A549 (cell line): ENCODE results near the gene ESRRB. TPM values are rescaled to one million over a fixed set of nuclear protein-coding genes. Genes with fewer than 3 reads are reported as not detected.

Experiments used
- ATAC-seq, 2 experiments: fragments of 200-7000 bp in 1 of 2; fragments of >200 bp in 1 of 2; cut with Nextera tagmentation in 1 of 2; cut with Tn5 transposase in 1 of 2; 3 replicates each; pipeline versions ENCODE4 v1.8.0 to v1.9.1; 2018 to 2020; ENCODE audit warnings: mild to moderate bottlenecking in 1 of 2, moderate library complexity in 1 of 2
- CTCF ChIA-PET: fragments of 300-600 bp; sonication (Branson Sonifier 250); formaldehyde crosslinking; extraction: SDS; loops from one replicate; lab custom pipeline; 2021; ENCODE audit warnings: antibody characterized with exemption, inconsistent platforms; lab: Yijun Ruan, JAX
- POLR2A ChIA-PET: fragments of 350-600 bp; formaldehyde crosslinking; extraction: SDS; loops from one replicate; lab custom pipeline; 2021; ENCODE audit warnings: antibody characterized with exemption, inconsistent platforms; lab: Yijun Ruan, JAX
- DNase-seq, 2 experiments: peaks; one replicate each; pipeline versions ENCODE4 v3.0.0 to v3.0.0-alpha.2; 2011 to 2016; ENCODE audit warnings: low read depth in 1 of 2, low spot score in 1 of 2
- FAIRE-seq: peaks from 2 replicates; lab custom pipeline; 2011; peaks lifted over from hg19 to GRCh38; lab: Jason Lieb, UNC
- H3K27ac ChIP-seq, 2 experiments: fragments of >200 bp; sonication (Bioruptor Twin); formaldehyde crosslinking; 3 replicates each; pipeline ENCODE4 v1.5.1; 2016 to 2017
- H3K4me1 ChIP-seq: fragments of >200 bp; sonication (Bioruptor Twin); formaldehyde crosslinking; 3 replicates; pipeline ENCODE4 v1.6.1; 2016
- H3K4me2 ChIP-seq: fragments of >200 bp; sonication (Bioruptor Twin); formaldehyde crosslinking; 3 replicates; pipeline ENCODE4 v1.6.1; 2016
- H3K4me3 ChIP-seq: fragments of >200 bp; sonication (Bioruptor Twin); formaldehyde crosslinking; 3 replicates; pipeline ENCODE4 v1.5.1; 2016
- H3K9me3 ChIP-seq: fragments of >200 bp; sonication (Bioruptor Twin); formaldehyde crosslinking; 3 replicates; pipeline ENCODE4 v1.6.1; 2016
- ATOH8 ChIP-seq: fragments of 250-450 bp; sonication (Bioruptor Pico); IDR thresholded peaks from 2 replicates; pipeline ENCODE4 v1.5.0; 2020; ENCODE audit warnings: low read depth, mild to moderate bottlenecking, moderate library complexity
- BHLHE40 ChIP-seq: IDR thresholded peaks from 2 replicates; pipeline ENCODE4 v1.6.1; 2012; ENCODE audit warnings: low read depth, low read length, inconsistent platforms
- CEBPB ChIP-seq, 2 experiments: fragments of >200 bp in 1 of 2; sonication (Bioruptor Twin) in 1 of 2; formaldehyde crosslinking in 1 of 2; IDR thresholded peaks; 2 replicates each; pipeline ENCODE4 v1.6.1; 2012 to 2016
- EHMT2 ChIP-seq: fragments of 200-600 bp; sonication (generic); IDR thresholded peaks from 2 replicates; pipeline ENCODE4 v1.6.1; 2016; ENCODE audit warnings: antibody characterized with exemption, low read depth, mild to moderate bottlenecking, moderate library complexity
- ELK1 ChIP-seq: fragments of 150-350 bp; IDR thresholded peaks from 2 replicates; pipeline ENCODE4 v1.6.1; 2014; ENCODE audit warnings: low read depth, mild to moderate bottlenecking, low read length
- EP300 ChIP-seq, 2 experiments: fragments of >200 bp; sonication (Bioruptor Twin); formaldehyde crosslinking; IDR thresholded peaks; 2 replicates in 1 of 2; 3 replicates in 1 of 2; pipeline ENCODE4 v1.6.1; 2016 to 2017
- FOXS1 ChIP-seq: fragments of 250-450 bp; sonication (Bioruptor Pico); IDR thresholded peaks from 2 replicates; pipeline ENCODE4 v1.5.0; 2020; ENCODE audit warnings: mild to moderate bottlenecking, moderate library complexity
- HDAC2 ChIP-seq: fragments of 200-600 bp; sonication (generic); IDR thresholded peaks from 2 replicates; pipeline ENCODE4 v1.6.1; 2016
- HEYL ChIP-seq: fragments of 250-450 bp; sonication (Bioruptor Pico); IDR thresholded peaks from 2 replicates; pipeline ENCODE4 v1.8.0; 2021; ENCODE audit warnings: mild to moderate bottlenecking, moderate library complexity
- HOXB13 ChIP-seq: fragments of 250-450 bp; sonication (Bioruptor Pico); IDR thresholded peaks from 2 replicates; pipeline ENCODE4 v1.5.0; 2020; ENCODE audit warnings: low read depth, mild to moderate bottlenecking, moderate library complexity
- JUNB ChIP-seq: fragments of >200 bp; sonication (Bioruptor Twin); formaldehyde crosslinking; IDR thresholded peaks from 2 replicates; pipeline ENCODE4 v1.6.1; 2016
- KDM5A ChIP-seq: fragments of 200-600 bp; sonication (generic); IDR thresholded peaks from 2 replicates; pipeline ENCODE4 v1.6.1; 2016; ENCODE audit warnings: antibody characterized with exemption, mild to moderate bottlenecking
- POLR2A ChIP-seq: IDR thresholded peaks from 2 replicates; pipeline ENCODE4 v1.6.1; 2012; ENCODE audit warnings: mild to moderate bottlenecking, low read length
- RARB ChIP-seq: fragments of 250-450 bp; sonication (Bioruptor Pico); IDR thresholded peaks from 2 replicates; pipeline ENCODE4 v1.8.0; 2021; ENCODE audit warnings: mild to moderate bottlenecking, moderate library complexity
- RCOR1 ChIP-seq: fragments of 150-350 bp; IDR thresholded peaks from 2 replicates; pipeline ENCODE4 v1.6.1; 2014; ENCODE audit warnings: antibody characterized with exemption, low read length, low read depth
- RNF2 ChIP-seq: fragments of 200-600 bp; sonication (generic); IDR thresholded peaks from 2 replicates; pipeline ENCODE4 v1.6.1; 2016; ENCODE audit warnings: low read depth, mild to moderate bottlenecking, antibody characterized with exemption, moderate library complexity, borderline replicate concordance
- SMC3 ChIP-seq: fragments of >200 bp; sonication (Bioruptor Twin); formaldehyde crosslinking; IDR thresholded peaks from 3 replicates; pipeline ENCODE4 v1.6.1; 2018; ENCODE audit warnings: inconsistent platforms
- ZC3H11A ChIP-seq: fragments of 450-650 bp; IDR thresholded peaks from 2 replicates; pipeline ENCODE4 v1.6.1; 2014; ENCODE audit warnings: antibody characterized with exemption, mild to moderate bottlenecking
- ZSCAN20 ChIP-seq: fragments of 250-450 bp; sonication (Bioruptor Pico); IDR thresholded peaks from 2 replicates; pipeline ENCODE4 v1.8.0; 2022; ENCODE audit warnings: mild to moderate bottlenecking, moderate library complexity
- WGBS: methylation state at CpG from one replicate; pipeline ENCODE4 v1.1.6; 2017; ENCODE audit errors: missing lambda C conversion rate; 5-methylcytosine and 5-hydroxymethylcytosine counted together
- polyA plus RNA-seq, 4 experiments: library from polyadenylated mRNA; depleted of rRNA in 3 of 4; stranded (reverse); fragments of >200 nt; fragmentation: RNase III in 1 of 4; extraction: RNeasy Plus Mini Kit Qiagen cat#74134 plus additional on column Dnase treatment in 1 of 4; gene quantifications; 2 replicates in 3 of 4; 3 replicates in 1 of 4; pipeline ENCODE4 v1.2.3, GENCODE V29; 2011 to 2017

The ESRRB gene
- polyA plus RNA-seq, 2 of the 4 experiments (the other 2 are of a cell fraction) = 0.15 to 0.19 TPM

- Histone ChIP-seq H3K27ac (no peak overlapping the region), H3K9me3 (no peaks in the 10 kb centered on the region), H3K4me3 (no peak overlapping the region), H3K4me1 (no peaks in the 10 kb centered on the region)
- FAIRE-seq (no peak), DNase-seq (no peak), ATAC-seq (no peak; a peak in 2 of 6 replicates)
- ChIA-PET CTCF (interaction anchor here (1.1 to 1.5 kb wide), 4 partner anchors 10 to 17 kb away, joined by 3 to 6 read pairs (median 4); no protein-coding TSS in a partner anchor), POLR2A (no interaction called here)
- WGBS = 41% methylated on average over 5 of the region's 5 CpGs
- TF ChIP-seq RNF2 = no peak
- TF ChIP-seq ATOH8 (CRISPR knock-in tag) = no peak
- TF ChIP-seq HEYL (CRISPR knock-in tag) = no peak
- TF ChIP-seq SMC3 = no peak
- no peak for TF ChIP-seq FOXS1 (CRISPR knock-in tag)
- no peak for TF ChIP-seq BHLHE40
- TF ChIP-seq HOXB13 (CRISPR knock-in tag) = no peak
- no peak for TF ChIP-seq HDAC2
- TF ChIP-seq EHMT2 = no peak
- TF ChIP-seq, all 56 proteins: peak for 0
- H3K4me2 ChIP-seq = no peak overlapping the region
Observed at GRCh38 chr14:76472199-76472723, 96.3 kb downstream of the ESRRB start.

- Histone ChIP-seq H3K4me3 (no peak overlapping the region), H3K4me1 (no peaks in the 10 kb centered on the region), H3K9me3 (no peaks in the 10 kb centered on the region), H3K27ac (no peak overlapping the region), H3K4me2 (no peak overlapping the region)
- DNase-seq (no peak), FAIRE-seq (no peak), ATAC-seq (peak in 1 of 2 experiments; percentile 63; a peak in 3 of 6 replicates)
- ChIA-PET POLR2A (no interaction called here), CTCF (interaction anchor here (1.5 to 2.0 kb wide), 2 partner anchors 11 to 16 kb away, joined by 4 to 7 read pairs; no protein-coding TSS in a partner anchor)
- no peak for TF ChIP-seq EHMT2
- TF ChIP-seq RCOR1 = no peak
- no peak for TF ChIP-seq RARB (CRISPR knock-in tag)
- TF ChIP-seq CEBPB (IDR thresholded peaks at IDR 0.05) = no peak
- TF ChIP-seq ATOH8 (CRISPR knock-in tag) = no peak
- TF ChIP-seq BHLHE40 = no peak
- TF ChIP-seq SMC3 = no peak
- 53% methylated on average over 17 of the region's 17 CpGs for WGBS
Observed at GRCh38 chr14:76473481-76474263, 97.7 kb downstream of the ESRRB start.

- no peak for FAIRE-seq
- Histone ChIP-seq H3K4me3 (no peak overlapping the region), H3K9me3 (no peaks in the 10 kb centered on the region), H3K27ac (no peak overlapping the region), H3K4me1 (no peaks in the 10 kb centered on the region), H3K4me2 (no peak overlapping the region)
- WGBS = 50% methylated on average over 1 of the region's 1 CpG
- TF ChIP-seq FOXS1 (CRISPR knock-in tag) (no peak), ZSCAN20 (CRISPR knock-in tag) (no peak), SMC3 (no peak), EP300 (IDR thresholded peaks at IDR 0.05) (no peak), ELK1 (no peak), ZC3H11A (no peak), JUNB (no peak), KDM5A (no peak), POLR2A (no peak)
- ChIA-PET CTCF (interaction anchor here (0.7 to 1.4 kb wide), 2 partner anchors 11 to 24 kb away, joined by 3 read pairs; no protein-coding TSS in a partner anchor), POLR2A (no interaction called here)
- no peak for ATAC-seq
- DNase-seq = no peak
Observed at GRCh38 chr14:76480426-76480825, 104.5 kb downstream of the ESRRB start.
